Measurements from ENCODE around the gene ADAMTSL1.
A peak's percentile ranks its signal among the peaks of the same experiment; 100 is the strongest.

The ADAMTSL1 gene

DNA sequence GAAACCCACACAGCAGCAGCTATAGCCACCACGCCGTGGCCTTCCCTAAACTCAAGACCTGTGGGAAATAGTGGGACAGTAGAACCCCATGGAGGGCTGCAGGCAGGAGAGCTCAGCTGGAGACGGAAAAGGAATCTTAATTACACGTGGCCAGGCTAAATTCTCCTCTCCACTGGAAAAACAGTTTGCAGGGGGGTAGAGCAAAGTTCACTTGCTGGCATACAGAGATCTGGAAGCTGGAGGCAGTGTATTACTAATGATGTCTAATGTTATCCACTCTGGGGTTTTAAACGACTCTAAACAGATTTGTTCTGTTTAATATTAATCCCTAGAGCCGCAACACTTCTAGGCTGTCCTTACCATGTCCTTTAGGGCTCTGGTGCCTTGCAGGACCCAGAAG, 302.0 kb downstream of the ADAMTSL1 start:
- no peak for DNase-seq (ENCODE audit: low spot score)

DNA sequence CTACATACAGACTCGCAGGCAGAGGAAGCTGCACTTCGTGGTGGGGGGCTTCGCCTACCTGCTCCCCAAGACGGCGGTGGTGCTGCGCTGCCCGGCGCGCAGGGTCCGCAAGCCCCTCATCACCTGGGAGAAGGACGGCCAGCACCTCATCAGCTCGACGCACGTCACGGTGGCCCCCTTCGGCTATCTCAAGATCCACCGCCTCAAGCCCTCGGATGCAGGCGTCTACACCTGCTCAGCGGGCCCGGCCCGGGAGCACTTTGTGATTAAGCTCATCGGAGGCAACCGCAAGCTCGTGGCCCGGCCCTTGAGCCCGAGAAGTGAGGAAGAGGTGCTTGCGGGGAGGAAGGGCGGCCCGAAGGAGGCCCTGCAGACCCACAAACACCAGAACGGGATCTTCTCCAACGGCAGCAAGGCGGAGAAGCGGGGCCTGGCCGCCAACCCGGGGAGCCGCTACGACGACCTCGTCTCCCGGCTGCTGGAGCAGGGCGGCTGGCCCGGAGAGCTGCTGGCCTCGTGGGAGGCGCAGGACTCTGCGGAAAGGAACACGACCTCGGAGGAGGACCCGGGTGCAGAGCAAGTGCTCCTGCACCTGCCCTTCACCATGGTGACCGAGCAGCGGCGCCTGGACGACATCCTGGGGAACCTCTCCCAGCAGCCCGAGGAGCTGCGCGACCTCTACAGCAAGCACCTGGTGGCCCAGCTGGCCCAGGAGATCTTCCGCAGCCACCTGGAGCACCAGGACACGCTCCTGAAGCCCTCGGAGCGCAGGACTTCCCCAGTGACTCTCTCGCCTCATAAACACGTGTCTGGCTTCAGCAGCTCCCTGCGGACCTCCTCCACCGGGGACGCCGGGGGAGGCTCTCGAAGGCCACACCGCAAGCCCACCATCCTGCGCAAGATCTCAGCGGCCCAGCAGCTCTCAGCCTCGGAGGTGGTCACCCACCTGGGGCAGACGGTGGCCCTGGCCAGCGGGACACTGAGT, 303.2 kb downstream of the ADAMTSL1 start:
- DNase-seq (ENCODE audit: low spot score) = no peak

DNA sequence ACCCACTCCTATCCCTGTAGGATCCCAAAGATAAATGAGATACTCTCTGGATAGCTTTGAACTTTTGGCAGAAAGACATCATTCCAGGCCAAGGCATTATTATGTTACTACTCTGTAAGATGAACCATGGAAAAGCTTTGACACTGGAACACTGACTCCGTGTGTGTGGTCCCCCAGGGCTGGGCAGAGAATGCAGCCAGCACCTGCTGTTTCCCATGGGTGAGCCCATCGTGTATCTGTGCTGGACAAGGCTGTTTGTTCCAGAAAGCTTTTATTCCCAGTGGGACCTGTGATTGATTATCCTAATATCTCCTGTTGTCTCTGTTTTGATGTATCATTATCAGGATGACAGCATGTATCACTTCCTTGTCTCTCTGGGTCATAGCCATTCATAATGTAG, 304.2 kb downstream of the ADAMTSL1 start:
- DNase-seq (ENCODE audit: low spot score) = no peak

DNA sequence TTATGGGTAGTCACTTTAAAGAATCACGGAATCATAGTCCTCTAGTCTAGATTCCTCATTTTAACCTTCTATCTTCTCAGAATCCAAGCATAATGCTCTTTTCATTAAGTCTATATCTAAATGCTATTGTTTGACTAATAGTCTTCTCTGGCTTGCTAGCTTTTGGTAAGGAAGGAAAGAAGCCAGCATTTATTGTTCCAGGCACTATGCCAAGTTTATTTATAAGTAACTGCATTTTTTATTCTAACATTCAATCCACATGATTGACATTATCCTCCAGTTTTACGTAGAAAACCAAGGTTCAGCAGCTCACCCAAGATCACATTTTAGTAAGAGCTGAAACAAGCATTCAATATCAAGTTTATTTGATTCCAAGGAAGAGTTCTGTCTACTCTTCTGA, 304.9 kb downstream of the ADAMTSL1 start:
- no peak for DNase-seq (ENCODE audit: low spot score)

DNA sequence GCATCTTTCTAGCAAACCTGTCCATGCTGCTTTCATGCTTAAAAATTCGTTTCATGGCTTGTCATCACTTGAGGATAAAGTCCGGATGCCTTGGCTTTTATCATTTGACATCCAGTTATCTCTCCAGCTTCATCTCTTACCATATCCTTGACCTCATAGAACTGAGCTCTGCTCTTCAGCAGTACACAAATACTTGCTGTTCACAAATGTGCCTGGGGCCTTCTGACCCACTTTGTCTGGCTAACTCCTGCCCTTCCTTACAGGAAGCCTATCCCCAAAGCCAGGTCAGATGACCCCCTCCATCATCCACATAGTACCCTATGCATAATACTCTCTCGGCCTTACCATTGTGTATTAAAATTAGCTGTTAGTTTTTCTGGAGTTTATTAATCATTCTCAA, 310.0 kb downstream of the ADAMTSL1 start:
- no peak for DNase-seq (ENCODE audit: low spot score)

DNA sequence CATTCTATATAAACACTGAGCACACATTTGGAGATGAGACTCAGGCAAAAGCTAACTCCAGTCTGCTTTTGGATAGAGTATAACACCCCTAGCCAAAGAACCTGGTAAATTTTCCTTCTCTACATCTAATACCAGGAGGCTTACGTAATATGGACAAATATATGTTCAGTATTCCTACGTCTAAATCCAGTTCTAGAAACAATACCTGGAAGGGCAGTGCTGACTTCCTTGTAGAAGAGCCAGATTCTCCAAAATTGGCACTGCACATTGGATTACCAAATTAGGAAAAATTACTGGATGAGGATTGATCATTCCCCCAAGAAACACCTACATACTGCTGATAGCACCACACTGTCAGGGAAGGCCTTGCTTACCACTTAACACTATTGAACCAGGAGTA, 311.7 kb downstream of the ADAMTSL1 start:
- DNase-seq (ENCODE audit: low spot score) = no peak

DNA sequence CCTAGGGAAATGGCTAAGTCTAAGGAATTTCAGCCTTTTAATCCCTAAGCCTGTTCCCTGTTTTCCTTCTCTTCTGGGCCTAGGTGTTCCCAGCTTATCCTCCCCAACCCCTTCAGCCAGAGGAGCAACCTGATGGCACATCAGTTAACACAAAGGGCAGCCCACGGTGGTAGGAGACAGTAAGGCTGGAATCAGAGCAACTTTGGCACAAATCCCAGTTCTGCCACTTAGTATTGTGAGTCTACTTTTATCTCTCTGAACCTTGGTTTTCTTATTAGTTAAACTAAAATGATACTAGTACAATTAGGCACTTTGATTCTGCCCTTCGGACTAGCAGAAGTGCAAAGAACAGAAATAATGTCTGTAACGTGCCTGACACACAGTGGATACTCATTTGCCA, 312.2 kb downstream of the ADAMTSL1 start:
- no peak for DNase-seq (ENCODE audit: low spot score)

DNA sequence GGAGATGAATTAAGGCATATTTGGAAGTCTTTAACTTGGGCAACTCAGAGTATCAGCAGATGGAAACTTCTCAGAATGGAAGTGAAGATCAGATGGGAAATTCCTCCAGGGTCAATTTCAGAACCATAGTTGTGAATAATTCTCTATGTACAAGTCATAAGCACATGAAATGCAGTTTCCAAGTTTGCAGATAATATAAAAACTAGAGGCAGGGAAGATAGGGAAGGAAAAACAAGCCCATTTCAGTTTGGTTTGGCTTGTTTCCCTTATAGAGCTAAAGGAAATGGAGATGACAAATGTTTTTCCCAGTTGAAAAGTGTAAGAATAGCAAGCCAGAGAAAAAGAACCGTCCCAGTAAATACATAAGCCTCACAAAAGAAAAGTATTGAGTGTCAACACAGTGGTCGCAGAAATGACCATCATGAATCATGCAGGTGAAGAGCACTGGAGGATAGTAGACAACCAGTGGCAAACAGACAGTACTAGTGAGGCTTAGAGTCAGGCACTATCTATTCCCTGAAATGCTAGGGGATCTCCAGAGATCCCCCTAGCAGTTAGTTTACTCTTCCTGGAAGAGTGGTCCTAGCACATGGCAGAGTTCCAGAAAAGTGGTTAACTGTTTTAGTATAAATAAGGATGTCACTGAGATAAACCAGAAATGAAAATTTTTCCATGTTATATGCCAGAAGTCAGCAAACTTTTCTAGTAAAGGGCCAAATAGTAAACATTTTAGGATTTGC, 313.1 kb downstream of the ADAMTSL1 start:
- no peak for DNase-seq (ENCODE audit: low spot score)

DNA sequence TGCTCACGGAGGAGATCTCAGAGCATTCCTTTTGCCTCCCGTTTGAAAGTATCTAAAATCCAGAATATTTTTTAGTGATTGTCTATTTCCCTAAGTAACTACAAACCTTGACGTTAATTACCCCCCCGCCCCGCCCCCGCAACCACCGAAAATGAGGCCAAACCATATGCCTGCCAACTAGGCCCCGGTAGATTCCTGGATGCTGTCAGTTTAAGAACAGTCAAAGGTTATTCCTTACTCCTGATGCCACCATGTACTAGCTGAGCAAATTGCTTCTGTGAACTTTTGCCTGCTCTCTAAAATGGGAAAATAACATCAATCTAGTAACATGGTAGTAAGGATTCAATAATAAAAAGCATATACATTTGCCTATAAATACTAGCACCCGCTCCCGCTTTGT, 314.3 kb downstream of the ADAMTSL1 start:
- DNase-seq (ENCODE audit: low spot score) = no peak

DNA sequence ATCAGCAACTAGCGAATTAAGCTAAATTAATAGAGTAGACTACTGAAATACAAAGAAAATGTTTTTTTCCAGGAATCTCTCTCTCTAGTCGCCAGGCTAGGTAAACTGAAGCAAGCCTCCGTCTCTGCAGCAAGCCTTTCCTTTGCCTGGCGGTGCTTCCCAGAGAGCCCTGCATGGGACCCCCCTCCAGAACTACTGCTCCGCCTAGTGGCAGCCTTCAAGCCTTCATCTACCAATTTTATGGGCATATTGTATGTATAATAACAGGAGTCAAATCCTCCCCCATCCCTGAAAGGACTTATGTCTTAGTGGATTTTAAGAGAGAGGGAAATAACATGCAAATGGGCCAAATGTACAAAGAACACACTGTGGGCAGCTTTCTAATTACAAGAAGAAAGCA, 317.1 kb downstream of the ADAMTSL1 start:
- peak; percentile 22 for DNase-seq (ENCODE audit: low spot score)

DNA sequence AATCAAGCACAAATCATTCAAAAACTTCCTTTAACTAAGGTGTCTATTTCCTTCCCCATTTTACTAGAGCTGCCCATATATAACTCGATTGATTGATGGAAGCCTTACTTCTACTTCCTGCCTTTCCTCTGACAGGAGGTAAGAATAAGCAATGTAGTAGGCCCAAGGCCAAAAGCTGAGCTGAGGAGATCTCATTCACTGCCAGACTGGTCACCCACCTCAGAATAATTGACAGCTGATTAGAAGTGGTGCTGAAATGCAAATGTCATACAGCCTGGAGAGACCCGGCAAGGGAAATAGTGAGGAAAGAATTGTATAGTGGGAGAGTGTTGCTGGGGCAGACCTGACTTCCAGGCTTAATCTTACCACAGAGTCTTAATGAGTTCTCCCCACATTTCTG, 319.2 kb downstream of the ADAMTSL1 start:
- no peak for DNase-seq (ENCODE audit: low spot score)

DNA sequence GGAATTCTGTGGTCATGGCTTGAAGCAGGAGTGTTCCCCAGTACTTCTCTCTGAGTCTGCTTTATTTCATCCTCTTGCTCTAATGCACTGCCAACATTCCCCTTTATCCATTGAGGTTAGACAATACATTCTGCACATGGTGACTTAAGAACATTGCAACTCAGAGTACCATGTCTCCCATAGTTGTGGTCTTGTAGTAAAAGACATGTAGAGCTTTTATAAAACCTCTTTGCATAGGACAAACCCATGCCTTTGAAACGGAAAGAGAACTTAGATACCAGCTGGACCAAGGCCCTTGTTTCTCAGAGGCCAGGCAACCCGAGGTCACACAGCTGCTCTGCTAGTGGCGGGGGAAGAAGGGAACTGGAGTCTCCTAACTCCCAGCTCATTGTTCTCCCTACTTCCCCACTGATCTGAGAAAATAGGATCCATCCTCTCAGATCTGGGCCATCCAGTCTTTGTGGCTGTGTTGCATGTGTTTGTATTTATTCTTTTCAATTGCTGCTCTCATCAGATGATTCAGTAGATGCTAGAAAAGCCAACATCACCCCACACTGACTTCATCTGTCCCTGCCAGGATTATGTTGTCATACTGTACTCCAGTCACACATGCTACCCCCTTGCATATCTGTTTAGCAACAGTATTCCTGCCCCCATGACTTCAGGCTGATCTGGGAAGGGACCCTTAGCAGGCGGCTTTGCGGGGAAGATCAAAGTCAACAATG, 322.2 kb downstream of the ADAMTSL1 start:
- DNase-seq (ENCODE audit: low spot score) = no peak

DNA sequence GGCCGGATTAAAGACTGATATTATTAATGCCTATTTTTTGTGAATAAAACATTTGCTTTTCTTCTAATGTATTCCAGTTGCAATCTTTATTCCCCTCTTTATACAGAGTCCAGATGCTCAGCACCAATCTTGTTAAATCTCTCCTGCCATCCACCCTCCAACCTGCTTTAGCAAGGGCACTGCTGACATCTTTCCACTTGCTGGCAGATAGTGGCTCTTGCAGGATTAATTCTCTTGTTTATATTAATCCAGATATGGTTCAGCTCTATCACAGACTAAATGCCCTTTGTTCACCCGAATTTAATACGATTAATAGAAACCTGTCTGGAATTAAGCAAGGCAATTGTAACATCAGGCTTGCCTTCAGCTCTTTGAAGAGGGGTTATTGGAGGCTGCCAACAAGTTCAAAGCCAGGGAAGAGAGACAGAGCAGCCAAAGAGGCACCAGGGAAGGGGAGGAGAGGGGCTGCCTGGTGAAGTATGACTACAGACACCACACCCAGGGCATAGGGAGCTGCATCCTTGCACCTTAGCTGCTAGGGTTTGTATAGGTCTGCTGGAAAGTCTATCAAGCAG, 322.8 kb downstream of the ADAMTSL1 start:
- no peak for DNase-seq (ENCODE audit: low spot score)

DNA sequence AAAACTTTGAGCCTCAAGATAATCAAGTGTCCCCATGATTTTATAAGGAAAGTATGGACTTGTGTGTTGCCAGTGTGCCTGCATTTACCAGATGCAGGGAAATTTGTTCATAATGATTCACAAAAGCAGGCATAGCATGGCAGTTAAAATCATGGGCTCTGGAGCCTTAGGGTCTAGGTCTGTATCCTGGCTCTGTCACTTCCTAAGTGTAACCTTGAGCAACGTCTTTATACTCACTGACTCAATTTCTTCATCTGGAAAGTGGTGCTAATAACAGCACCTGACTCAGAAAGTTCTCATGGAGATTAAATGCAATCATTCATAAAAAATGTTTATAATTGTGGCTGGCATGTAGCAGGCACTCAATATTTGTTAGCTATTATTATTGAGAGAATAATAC, 324.2 kb downstream of the ADAMTSL1 start:
- no peak for DNase-seq (ENCODE audit: low spot score)

DNA sequence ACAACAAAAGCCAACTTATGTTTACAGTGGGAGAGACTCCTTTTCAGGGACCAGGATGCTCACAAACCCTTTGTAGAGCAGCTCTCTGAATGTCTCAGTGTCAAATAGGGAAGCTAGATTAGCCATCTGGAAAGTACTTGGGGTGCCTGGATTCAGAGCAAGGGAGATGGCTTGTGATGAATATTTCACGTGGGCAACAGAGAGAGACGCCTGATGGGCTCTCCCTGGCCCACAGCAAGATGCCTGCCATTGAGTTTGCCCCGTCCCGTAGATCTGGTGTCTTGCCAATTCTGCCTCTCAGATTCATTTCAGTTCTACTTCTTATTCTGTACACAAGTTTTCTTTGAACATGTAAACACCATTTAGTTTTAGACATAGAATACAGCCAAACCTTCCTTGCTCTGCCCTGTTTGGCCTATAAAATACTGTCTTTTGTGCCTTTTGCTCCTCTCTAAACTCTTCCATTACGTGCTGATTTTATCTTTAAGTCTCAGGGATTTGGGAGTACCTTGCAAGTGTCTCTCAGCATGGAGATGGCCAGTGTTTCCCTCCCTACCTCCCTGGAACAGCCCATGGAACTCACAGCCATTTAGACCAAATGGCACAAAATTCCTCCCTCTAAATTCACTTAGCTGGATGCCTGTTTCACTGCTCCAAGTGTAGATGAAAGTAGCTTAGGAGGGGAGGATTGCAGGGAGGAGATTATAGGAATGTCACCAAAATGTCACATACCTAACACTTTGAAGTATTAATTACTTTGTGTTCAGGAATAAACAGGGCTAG, 324.7 kb downstream of the ADAMTSL1 start:
- no peak for DNase-seq (ENCODE audit: low spot score)

DNA sequence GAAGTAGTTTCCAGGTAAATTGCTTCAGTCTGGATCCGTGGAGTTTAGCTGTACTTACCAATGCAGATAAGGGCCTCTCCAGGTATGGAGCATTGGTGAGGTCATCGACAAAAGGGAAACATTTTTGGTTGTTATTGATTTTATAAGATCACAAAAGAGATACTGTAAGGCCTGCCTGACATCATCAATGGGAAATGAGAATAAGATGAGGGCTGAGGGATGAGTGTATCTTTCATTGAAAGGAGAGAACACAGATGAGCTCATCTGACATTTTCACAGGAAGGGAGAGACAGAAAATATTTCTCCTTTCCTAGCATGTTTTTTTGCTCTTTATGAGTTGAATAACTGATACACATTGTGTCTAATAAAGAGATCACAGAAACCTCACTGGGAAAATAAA, 325.5 kb downstream of the ADAMTSL1 start:
- DNase-seq (ENCODE audit: low spot score) = no peak

DNA sequence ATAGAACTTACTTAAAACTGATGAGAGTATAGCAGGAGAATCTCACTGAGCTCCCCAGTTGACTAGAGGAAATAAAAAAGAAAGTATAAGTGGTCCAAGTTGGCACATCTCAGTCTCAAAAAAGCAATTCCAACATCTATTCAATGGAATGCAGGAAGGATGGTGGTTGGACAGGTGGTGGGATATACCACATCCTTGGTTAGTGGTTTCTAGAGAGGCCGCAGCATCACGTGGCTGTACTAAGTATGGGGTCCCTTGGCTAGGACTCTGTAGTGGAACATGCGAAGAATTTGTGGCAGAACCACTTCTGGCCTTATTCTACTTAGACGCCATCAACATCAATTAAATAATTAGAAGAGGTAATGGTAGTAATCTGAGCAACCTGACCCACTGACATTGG, 326.6 kb downstream of the ADAMTSL1 start:
- no peak for DNase-seq (ENCODE audit: low spot score)

DNA sequence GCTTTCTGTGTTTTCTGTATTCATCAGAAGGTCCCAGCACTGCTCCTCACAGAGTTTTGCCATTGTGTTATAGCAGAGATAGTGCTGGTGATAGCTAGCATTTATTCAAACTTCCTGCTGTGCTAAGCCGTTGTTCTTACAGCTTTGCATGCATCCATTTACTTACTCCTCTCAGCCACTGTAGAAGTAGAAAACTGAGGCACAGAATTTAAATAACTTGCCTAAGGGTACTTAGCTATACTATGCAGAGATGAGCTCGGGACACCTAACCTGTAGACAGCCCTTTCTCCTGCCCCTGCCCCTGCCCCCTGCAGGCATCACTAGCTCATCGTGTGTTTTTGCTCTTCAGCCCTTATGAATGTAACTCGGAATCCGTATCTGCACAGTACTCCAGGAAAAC, 331.4 kb downstream of the ADAMTSL1 start:
- DNase-seq (ENCODE audit: low spot score) = no peak

DNA sequence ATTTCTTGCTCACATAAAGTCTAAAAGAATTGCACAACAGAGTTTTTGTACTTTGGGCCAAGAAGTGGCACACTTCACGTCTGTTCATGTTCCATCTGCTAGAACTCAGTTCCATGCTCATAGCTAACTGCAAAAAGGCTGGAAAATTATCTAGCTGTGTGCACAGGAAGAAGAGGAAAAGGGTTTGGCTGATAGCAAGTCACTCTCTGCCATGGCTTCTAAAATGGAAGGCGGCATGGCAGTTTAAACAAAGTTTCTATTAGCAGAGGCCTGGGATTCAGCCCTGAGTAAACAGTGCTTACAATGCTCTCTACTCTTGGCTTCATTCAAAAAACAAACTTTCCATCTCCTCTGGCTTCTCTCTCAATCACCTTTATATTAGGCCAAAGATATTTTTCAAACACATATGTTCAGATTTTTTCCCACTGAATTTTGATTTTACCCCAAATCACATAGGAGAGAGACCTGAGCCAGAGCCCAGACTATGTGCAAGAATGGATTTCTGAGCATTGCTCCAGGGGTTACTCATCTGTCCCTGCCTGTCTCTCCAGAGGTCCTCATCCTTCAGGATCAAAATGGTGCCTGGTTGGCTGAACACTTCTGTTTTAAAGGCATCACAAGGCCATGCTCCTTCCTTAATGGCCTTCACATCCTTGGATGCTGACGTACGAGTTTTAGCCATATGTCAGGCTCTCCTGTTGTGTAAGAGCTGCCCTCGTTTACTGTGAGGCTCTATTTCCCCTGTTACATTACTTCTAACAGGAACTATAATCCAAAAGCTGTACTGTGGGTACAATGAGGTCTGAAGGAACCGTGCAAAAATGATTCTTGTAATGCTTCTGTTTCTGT, 332.5 kb downstream of the ADAMTSL1 start:
- no peak for DNase-seq (ENCODE audit: low spot score)

DNA sequence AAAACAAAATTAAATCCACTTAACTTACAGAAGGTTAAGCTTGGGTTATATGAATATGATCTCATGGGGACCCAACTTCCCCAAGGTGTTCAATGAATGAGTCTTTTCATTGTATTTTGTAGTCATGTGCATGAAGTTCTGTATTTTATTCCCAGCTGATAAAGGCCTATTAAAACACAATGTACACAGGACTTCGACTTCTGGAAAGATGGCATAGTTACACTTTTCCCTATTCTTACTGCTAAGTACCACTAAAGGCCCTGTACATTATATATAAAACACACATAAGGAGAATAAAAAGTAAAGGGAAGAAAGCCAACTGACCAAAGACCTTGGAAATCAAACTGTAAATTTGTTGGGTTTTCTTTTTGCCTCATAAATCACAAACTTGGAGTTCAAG, 336.6 kb downstream of the ADAMTSL1 start:
- no peak for DNase-seq (ENCODE audit: low spot score)

DNA sequence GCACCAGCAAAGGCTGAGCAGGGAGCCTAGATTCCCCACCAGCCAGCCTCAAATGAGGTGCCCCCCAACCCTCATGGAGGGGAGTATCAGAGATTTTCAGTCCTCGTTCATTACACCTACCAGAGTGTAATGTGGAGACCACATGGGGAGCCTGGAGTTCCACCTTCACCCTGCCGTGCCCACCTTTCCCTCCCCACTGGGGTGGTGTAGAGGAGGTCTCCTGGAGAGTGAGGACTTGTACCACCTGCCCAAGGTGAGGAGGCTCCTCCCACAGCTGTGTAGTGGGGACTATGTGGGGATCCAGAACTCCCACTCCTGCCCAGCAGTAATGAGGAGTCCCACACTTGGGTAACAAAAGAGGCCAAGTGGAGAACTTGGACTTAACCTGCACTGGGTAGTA, 337.2 kb downstream of the ADAMTSL1 start:
- DNase-seq (ENCODE audit: low spot score) = no peak

Data from kidney tubule cell (primary cell).